Activated effector memory CD4-positive, alpha-beta T cell treated with anti-CD3 and anti-CD28 coated beads, Interleukin-2, amount 50 U/mL, for 16 hours (primary cell): ENCODE results near the gene ZBTB16.

Experiments
- DNase-seq: peaks from one replicate; pipeline ENCODE4 v3.0.0-alpha.2; 2020

Gene ZBTB16

GRCh38 chr11:114193730-114194679, 134.5 kb downstream of the ZBTB16 start:
- no peak for DNase-seq

GRCh38 chr11:114194702-114195101, 135.2 kb downstream of the ZBTB16 start:
- DNase-seq = no peak

DNA sequence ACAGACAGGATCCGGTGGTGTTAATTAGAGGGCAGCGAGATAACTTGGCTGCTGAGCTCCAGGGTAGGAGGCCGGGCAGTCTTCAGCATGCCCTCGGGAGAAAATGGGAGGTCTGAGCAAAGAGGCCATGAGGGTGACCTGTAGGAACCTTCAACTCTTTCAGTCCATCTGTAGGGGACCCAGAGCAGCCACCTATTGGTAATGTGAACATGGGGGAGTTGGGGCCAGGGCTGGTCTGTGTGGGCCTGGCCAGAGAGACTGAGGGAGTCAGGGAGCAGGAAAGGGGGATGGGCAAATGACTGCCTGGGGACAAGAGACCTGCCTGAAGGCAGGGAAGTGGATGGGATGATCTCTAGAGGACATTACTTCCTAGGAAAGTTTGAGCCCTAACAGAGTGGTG, 135.6 kb downstream of the ZBTB16 start:
- DNase-seq = no peak

- DNase-seq = no peak
Observed at GRCh38 chr11:114195981-114196731, 136.6 kb downstream of the ZBTB16 start.

- DNase-seq = no peak
Observed at GRCh38 chr11:114196997-114197703, 137.6 kb downstream of the ZBTB16 start.

DNA sequence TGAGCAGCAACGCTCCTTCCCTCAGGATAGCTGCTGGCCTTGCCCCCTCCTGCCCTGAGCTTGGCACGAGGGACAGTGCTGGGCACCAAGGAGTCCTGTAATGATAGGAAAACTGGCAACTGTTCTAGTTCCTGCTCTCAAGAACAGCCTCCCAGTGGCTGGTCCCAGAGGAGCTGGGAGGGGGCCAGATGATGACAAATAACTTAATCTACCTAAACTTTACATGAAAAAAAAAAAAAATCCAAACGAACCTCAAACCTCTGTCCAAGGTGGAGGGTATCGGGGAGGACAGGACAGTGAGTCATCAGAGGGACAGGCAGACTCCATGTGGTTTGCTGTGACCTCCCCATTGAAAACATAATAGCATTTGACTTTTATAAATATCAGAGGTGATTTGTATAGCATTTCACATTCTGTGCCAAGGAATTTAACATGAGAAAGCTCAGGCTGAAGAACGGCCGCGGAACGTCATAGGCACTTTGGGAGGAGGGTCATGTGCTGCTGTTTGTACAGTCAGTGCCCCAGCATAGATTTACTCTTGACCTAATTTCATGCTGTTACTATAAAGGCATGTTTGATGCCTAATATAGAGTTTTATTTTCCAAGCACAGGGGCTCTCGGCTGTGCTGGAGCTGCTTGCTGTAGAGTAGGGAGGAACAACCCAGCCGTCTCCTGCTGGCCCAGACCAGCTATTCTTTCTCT, 138.4 kb downstream of the ZBTB16 start:
- no peak for DNase-seq

- DNase-seq = no peak
Observed at GRCh38 chr11:114199051-114199450, 139.5 kb downstream of the ZBTB16 start.

- no peak for DNase-seq
Observed at GRCh38 chr11:114200351-114201133, 141.0 kb downstream of the ZBTB16 start.

- no peak for DNase-seq
Observed at GRCh38 chr11:114201219-114201618, 141.7 kb downstream of the ZBTB16 start.

- no peak for DNase-seq
Observed at GRCh38 chr11:114202011-114202609, 142.6 kb downstream of the ZBTB16 start.

DNA sequence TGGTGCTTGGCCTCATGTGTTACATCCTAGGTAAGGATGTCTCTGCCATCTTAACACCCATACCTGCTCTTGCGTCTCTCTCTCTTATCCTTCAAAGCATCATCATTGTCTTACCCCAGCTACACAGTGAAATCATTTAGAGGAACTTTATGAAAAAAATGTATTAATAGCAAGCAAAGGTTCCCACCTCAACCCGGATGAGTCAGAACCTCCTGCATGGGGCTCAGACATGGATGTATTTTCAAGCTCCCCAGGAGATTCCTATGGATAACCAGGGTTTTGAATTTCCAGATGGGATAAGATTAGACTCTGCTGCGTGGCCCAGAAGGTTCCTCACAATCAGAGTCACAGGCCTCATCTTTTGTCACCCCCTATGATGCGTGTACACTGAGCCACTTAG, 147.6 kb downstream of the ZBTB16 start:
- no peak for DNase-seq

- DNase-seq = peak; percentile 68
Observed at GRCh38 chr11:114208377-114208776, 148.9 kb downstream of the ZBTB16 start.

- no peak for DNase-seq
Observed at GRCh38 chr11:114209343-114209742, 149.8 kb downstream of the ZBTB16 start.

- no peak for DNase-seq
Observed at GRCh38 chr11:114209904-114210303, 150.4 kb downstream of the ZBTB16 start.

DNA sequence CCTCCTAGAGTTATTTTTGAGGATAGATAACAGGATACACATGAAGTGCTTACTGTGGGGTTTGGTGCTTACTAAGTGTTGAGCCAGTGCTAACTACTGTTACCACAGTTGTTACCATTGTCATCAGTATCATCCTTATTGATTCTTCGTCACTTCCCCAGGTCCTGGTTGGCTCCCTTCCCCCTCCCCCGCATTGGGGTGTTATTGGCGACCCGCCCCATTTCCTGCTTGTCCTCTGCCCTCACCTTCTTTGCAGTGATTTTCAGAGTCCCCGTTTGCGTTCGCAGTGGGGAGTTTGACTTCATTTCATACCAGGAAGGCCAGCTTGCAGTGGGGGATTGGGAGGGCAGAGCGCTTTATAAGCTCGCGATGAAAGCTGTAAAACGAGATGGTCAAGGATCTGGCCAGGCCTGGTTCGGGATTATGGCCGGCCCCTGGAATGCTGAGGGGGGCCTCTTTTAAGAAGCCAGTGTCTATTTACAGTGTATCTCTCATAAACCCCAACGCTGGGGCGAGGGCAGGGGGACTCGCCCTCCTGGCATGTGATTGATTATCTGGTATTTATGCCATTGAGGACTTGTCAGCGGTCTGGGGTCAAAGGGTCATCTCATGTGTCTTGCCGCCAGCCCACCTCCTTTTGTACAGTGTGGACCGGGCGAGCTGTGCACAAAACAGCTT, 152.1 kb downstream of the ZBTB16 start:
- no peak for DNase-seq

DNA sequence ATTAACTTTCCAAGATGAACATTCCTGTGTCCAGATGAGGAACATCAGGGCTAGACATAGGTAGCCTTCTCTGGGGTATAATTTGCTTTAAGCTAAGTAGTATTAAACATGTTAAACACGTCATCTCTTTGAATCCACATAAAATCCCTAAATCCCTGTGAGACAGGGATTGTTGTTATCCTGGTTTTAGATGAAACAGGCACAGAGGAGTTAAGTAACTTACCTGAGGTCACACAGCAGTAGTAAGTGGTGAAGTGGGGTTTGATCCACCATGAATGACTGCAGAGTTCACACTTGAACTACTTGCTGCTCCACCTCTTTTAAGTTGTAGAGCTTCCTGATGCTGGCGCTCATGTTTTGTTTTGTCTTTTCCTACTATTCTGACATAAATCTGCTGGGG, 154.1 kb downstream of the ZBTB16 start:
- no peak for DNase-seq

DNA sequence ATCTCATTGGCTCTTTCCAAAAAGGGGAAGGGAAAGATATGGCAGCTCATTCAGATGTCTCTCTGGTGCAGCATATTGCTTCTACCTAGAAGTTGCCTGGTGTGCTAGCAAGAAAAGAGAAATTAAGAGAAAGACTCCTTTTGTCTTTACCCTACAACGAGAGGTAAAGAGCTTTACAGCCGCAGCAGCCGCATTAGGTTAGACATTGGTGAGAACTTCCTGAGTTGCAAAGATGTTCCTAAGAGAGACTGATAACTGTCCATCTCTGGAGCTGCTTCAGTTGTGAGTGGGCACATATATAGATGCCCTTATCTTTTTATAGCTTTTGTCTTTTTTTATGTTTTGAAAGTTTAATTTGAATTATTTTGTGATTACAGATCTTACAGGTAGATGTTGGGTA, 155.9 kb downstream of the ZBTB16 start:
- no peak for DNase-seq

DNA sequence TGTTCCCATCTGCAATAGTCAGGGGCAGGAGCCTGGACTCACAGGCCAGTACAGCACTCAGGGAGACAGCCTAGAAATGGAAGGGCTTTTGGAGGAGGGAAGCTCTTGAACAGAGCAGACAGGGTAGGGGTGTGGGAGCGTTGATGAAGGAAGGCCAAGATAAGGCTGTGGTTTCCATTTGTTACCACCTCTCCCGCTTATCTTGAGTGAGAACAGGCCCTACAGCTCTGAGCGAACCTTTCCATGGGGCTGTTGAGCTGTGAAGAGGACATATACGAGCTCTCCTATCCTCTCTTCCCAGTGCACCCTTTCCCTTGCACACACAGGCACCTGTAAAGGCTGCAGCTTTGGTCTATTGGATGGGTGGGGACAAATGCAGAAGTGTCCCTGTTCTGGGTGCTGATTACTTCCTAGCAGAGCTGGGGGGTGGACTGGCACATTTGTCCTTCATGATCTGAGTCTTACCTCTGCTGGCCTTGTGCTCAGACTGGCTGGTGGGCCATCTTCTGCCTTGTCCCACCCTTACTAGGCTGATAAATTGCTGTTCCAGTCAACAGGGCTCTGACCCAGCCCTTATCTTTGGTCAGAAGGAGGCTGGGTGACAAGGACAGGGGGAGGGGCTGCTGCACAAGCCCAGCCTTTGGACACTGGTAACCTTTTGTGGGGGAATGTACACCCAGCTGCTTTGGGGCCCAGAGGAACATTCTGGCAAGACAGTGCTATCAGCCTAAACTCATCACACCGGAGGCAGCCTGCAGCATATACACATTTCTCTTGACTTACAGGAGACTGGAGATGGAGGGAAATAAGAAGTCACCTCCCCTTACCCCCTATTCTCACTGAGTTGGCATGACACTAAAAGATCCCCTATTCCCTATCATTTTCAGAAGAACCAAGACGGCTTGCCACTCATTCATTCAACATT, 156.6 kb downstream of the ZBTB16 start:
- no peak for DNase-seq

DNA sequence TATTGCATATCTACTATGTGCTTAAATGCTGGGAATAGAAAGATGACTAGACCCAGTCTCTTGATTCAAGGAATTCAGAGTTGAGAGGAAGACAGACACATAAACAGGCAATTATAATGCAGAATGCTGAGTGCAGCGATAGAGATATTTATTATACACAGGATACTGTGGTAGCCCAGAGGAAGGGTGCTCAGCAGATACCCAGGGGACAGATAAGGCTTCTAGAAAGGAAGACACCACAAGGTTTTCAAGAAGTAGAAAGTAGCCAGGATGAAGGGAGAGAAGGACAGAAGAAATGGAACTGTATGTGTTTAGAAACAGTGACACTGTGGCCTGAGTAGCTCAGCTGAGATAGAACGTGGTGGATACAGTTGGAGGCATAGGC, 157.3 kb downstream of the ZBTB16 start:
- DNase-seq = no peak

DNA sequence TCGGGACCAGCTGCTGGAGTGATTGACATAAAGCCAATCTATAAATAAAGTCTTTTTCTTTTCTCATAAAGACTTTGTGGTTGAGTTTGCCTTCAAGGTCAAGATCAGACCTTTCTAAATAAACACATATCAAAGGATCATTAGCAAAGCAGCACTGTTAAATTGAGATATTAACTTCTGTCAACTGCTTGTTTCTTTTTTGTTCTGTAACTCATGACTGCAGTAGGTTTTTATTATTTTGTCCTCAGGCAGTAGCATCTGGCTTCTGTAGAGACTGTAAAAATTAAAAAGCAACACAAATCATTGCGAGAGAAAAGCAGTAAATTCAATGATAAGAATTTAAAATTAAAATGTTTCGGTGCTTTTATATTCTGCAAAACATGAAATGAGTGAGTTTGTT, 159.0 kb downstream of the ZBTB16 start:
- DNase-seq = no peak
